Fibroblast of lung (primary cell): ENCODE data around the gene OPN3.

Source experiments
- EZH2 ChIP-seq: IDR thresholded peaks from 2 replicates; pipeline ENCODE4 v1.5.1; 2012; ENCODE audit warnings: low read length, control low read depth, mild to moderate bottlenecking; ENCODE audit errors: missing control alignments
- TF ChIP-seq, protein P1 (sequence below), 2 donors: IDR thresholded peaks in 1 of 2; conservative IDR thresholded peaks in 1 of 2; 1 replicate in 1 of 2; 2 replicates in 1 of 2; pipeline ENCODE4 v1.5.1; 2011 to 2012; ENCODE audit warnings: low read length in 2 of 2, control low read depth in 1 of 2, inconsistent platforms in 1 of 2, low read depth in 1 of 2, mild to moderate bottlenecking in 1 of 2

- TF ChIP-seq, protein P1, sequence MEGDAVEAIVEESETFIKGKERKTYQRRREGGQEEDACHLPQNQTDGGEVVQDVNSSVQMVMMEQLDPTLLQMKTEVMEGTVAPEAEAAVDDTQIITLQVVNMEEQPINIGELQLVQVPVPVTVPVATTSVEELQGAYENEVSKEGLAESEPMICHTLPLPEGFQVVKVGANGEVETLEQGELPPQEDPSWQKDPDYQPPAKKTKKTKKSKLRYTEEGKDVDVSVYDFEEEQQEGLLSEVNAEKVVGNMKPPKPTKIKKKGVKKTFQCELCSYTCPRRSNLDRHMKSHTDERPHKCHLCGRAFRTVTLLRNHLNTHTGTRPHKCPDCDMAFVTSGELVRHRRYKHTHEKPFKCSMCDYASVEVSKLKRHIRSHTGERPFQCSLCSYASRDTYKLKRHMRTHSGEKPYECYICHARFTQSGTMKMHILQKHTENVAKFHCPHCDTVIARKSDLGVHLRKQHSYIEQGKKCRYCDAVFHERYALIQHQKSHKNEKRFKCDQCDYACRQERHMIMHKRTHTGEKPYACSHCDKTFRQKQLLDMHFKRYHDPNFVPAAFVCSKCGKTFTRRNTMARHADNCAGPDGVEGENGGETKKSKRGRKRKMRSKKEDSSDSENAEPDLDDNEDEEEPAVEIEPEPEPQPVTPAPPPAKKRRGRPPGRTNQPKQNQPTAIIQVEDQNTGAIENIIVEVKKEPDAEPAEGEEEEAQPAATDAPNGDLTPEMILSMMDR (conservative IDR thresholded peaks at IDR 0.05 in 1 of 2, IDR thresholded peaks at IDR 0.05 in 1 of 2; ENCODE audit: low read depth in 1 of 2, low read length in 2 of 2): no peak
- no peak for TF ChIP-seq EZH2
Observed at GRCh38 chr1:241614144-241614543, 26.0 kb downstream of the OPN3 start.
